Lower leg skin (tissue), 3 donors: ENCODE results near the gene AATF.

Experiments used
- POLR2A ChIP-seq, 2 donors: fragments of 450-650 bp; IDR thresholded peaks; one replicate each; pipeline ENCODE4 v1.6.1; 2016 to 2017; ENCODE audit warnings: antibody characterized with exemption in 2 of 2, mild to moderate bottlenecking in 1 of 2, moderate library complexity in 1 of 2
- TF ChIP-seq, protein P1 (sequence below), 3 donors: fragments of 450-650 bp; IDR thresholded peaks; one replicate each; pipeline ENCODE4 v1.5.1; 2016; ENCODE audit warnings: antibody characterized with exemption in 3 of 3, mild to moderate bottlenecking in 3 of 3, moderate library complexity in 2 of 3

DNA sequence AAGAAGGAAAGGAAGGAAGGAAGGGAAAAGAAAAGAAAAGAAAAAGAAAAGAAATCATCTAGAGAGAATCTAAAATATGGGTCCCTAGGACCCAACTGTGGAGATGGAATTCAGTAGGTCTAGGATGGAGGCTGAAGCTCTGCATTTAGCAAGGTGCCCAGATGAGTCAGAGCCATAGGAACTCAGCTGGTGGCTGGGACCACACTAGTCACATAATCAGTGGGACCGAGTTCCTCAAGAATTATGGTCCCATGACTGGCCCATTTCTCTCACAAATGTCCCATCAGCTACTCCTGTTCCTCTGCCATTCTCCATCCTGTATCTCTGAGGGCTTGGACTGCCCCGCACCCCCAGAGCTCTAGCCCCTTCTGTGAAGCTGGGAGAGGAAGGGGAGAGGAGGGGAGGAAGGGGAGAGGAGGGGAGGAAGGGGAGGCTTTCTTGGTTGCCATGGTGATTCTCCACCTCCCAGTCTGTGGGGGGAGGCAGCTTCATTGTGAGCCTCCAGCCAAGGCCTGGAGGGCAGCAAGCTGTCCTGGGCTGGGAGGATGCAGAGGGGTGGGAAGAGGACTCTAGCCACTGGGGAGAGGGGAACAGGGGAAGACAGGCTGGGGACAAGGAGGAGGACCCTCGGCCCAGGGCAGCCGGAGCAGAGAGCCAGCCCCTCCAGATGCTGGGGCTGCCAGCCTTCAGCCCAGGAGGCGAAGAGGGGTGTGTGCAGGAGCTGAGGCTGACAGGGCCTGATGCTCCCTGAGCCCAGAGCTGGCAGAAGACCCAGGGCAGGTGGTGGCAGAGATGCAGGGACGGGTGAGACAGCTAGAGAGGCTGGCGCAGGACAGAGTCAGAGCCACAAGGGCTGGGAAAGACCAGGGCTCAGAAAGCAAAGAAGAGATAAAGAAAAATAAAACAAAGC, 49.2 kb upstream of the AATF start:
- TF ChIP-seq, protein P1, sequence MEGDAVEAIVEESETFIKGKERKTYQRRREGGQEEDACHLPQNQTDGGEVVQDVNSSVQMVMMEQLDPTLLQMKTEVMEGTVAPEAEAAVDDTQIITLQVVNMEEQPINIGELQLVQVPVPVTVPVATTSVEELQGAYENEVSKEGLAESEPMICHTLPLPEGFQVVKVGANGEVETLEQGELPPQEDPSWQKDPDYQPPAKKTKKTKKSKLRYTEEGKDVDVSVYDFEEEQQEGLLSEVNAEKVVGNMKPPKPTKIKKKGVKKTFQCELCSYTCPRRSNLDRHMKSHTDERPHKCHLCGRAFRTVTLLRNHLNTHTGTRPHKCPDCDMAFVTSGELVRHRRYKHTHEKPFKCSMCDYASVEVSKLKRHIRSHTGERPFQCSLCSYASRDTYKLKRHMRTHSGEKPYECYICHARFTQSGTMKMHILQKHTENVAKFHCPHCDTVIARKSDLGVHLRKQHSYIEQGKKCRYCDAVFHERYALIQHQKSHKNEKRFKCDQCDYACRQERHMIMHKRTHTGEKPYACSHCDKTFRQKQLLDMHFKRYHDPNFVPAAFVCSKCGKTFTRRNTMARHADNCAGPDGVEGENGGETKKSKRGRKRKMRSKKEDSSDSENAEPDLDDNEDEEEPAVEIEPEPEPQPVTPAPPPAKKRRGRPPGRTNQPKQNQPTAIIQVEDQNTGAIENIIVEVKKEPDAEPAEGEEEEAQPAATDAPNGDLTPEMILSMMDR (IDR thresholded peaks at IDR 0.05), result no peak
- no peak for TF ChIP-seq POLR2A (IDR thresholded peaks at IDR 0.05)
